HG03097 (cell line): ENCODE data around the gene DVL3.

Source experiments
- ATAC-seq: cut with Tn5 transposase; IDR thresholded peaks from one replicate; pipeline ENCODE4 v1.9.1; 2021; ENCODE audit not compliant: unreplicated experiment, low FRiP score

DVL3 gene

GRCh38 chr3:184175981-184176376 lies 20.8 kb downstream of the DVL3 start:
- no peak for ATAC-seq

GRCh38 chr3:184176377-184177330 lies 21.5 kb downstream of the DVL3 start:
- ATAC-seq = no peak

GRCh38 chr3:184177331-184177731 lies 22.2 kb downstream of the DVL3 start:
- no peak for ATAC-seq

- ATAC-seq = no peak
Measured at GRCh38 chr3:184177767-184178306, 22.7 kb downstream of the DVL3 start.

GRCh38 chr3:184178521-184179138 lies 23.5 kb downstream of the DVL3 start:
- ATAC-seq = no peak

GRCh38 chr3:184180165-184180564 lies 25.0 kb downstream of the DVL3 start:
- ATAC-seq = no peak

- no peak for ATAC-seq
Measured at GRCh38 chr3:184181596-184181995, 26.4 kb downstream of the DVL3 start.

GRCh38 chr3:184183679-184184078 lies 28.5 kb downstream of the DVL3 start:
- ATAC-seq = no peak

- no peak for ATAC-seq
Measured at GRCh38 chr3:184184546-184185230, 29.5 kb downstream of the DVL3 start.

- ATAC-seq = peak; percentile 79
Measured at GRCh38 chr3:184185461-184186183, 30.4 kb downstream of the DVL3 start.

GRCh38 chr3:184186184-184186901 lies 31.2 kb downstream of the DVL3 start, which contains the start of gene ABCF3:
Gene ABCF3 (plus strand): TSS chr3:184186199. CDS start chr3:184186208, 9 bp downstream.
- peak; percentile 2 for ATAC-seq

GRCh38 chr3:184186902-184187207 lies 31.7 kb downstream of the DVL3 start:
- no peak for ATAC-seq

GRCh38 chr3:184188080-184188479 lies 32.9 kb downstream of the DVL3 start:
- no peak for ATAC-seq

- no peak for ATAC-seq
Measured at GRCh38 chr3:184189421-184189820, 34.2 kb downstream of the DVL3 start.

GRCh38 chr3:184192889-184193288 lies 37.7 kb downstream of the DVL3 start:
- no peak for ATAC-seq

- no peak for ATAC-seq
Measured at GRCh38 chr3:184193991-184194539, 38.9 kb downstream of the DVL3 start.

GRCh38 chr3:184196536-184196935 lies 41.4 kb downstream of the DVL3 start:
- no peak for ATAC-seq

GRCh38 chr3:184198509-184198908 lies 43.3 kb downstream of the DVL3 start:
- ATAC-seq = no peak

GRCh38 chr3:184200825-184201224 lies 45.6 kb downstream of the DVL3 start:
- no peak for ATAC-seq

- ATAC-seq = no peak
Measured at GRCh38 chr3:184203526-184203925, 48.3 kb downstream of the DVL3 start.
